GM12891 (cell line): Measurements from ENCODE around the gene TCFL5.

ENCODE experiments used
- POLR2A ChIP-seq: IDR thresholded peaks from 2 replicates; pipeline ENCODE4 v1.6.1; 2011; ENCODE audit warnings: low read depth, low read length, control low read depth
- POLR2AphosphoS5 ChIP-seq: IDR thresholded peaks from 2 replicates; pipeline ENCODE4 v1.6.1; 2011; ENCODE audit warnings: low read depth, low read length, control low read depth
- POU2F2 ChIP-seq: IDR thresholded peaks from 2 replicates; pipeline ENCODE4 v1.6.1; 2011; ENCODE audit warnings: low read depth, mild to moderate bottlenecking, control low read depth, low read length, moderate library complexity
- TAF1 ChIP-seq: IDR thresholded peaks from 2 replicates; pipeline ENCODE4 v1.6.1; 2011; ENCODE audit warnings: low read depth, low read length, control low read depth

- TF ChIP-seq POLR2A (no peak), POU2F2 (no peak), POLR2AphosphoS5 (no peak), TAF1 (no peak)
Measured at GRCh38 chr20:62840244-62841197, 21.1 kb downstream of the TCFL5 start.
